GM12891 (cell line): Measurements from ENCODE around the gene TENT4B.

Experiments
- PAX5 ChIP-seq: IDR thresholded peaks from 2 replicates; pipeline ENCODE4 v1.6.1; 2011; ENCODE audit warnings: low read length, moderate library complexity, mild to moderate bottlenecking; ENCODE audit not compliant: insufficient read depth, severe bottlenecking
- POLR2A ChIP-seq: IDR thresholded peaks from 2 replicates; pipeline ENCODE4 v1.6.1; 2011; ENCODE audit warnings: low read depth, low read length, control low read depth
- POLR2AphosphoS5 ChIP-seq: IDR thresholded peaks from 2 replicates; pipeline ENCODE4 v1.6.1; 2011; ENCODE audit warnings: low read depth, low read length, control low read depth
- POU2F2 ChIP-seq: IDR thresholded peaks from 2 replicates; pipeline ENCODE4 v1.6.1; 2011; ENCODE audit warnings: low read depth, mild to moderate bottlenecking, control low read depth, low read length, moderate library complexity
- SPI1 ChIP-seq: IDR thresholded peaks from 2 replicates; pipeline ENCODE4 v1.6.1; 2011; ENCODE audit warnings: low read depth, low read length, control low read depth
- TAF1 ChIP-seq: IDR thresholded peaks from 2 replicates; pipeline ENCODE4 v1.6.1; 2011; ENCODE audit warnings: low read depth, low read length, control low read depth

DNA sequence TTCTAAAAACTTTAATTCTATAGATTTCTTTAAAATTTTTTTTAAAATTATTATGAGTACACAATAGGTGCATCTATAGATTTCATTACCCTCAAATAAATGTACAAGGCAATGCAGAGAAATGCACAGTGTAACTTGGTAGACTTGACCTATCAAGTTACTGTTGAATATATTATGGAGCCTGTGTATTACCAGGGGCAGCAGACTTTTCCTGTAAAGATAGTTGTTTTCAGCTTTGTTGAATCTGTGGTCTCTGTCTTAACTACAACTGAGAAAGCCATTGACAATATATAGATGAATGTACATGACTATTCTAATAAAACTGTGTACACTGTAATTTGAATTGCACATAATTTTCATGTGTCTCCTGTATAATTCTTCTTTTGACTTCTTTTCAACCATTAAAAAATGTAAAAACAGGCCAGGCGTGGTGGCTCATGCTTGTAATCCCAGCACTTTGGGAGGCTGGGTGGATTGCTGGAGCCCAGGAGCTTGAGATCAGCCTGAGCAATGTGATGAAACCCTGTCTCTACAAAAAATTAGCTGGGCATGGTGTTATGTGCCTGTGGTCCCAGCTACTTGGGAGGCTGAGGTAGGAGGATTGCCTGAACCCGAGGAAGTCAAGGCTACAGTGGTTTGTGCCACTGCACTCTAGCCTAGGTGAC, 39.4 kb downstream of the TENT4B start:
- TF ChIP-seq POLR2AphosphoS5 (no peak), TAF1 (no peak), POLR2A (no peak), PAX5 (no peak), SPI1 (no peak), POU2F2 (no peak)
